ENCODE measurements around the gene ATP9B. TPM values are rescaled to one million over a fixed set of nuclear protein-coding genes. Genes with fewer than 3 reads are reported as not detected.

ATP9B gene
- total RNA-seq, 2 donors from 2014 or later: 15.4 to 17.6 TPM

DNA sequence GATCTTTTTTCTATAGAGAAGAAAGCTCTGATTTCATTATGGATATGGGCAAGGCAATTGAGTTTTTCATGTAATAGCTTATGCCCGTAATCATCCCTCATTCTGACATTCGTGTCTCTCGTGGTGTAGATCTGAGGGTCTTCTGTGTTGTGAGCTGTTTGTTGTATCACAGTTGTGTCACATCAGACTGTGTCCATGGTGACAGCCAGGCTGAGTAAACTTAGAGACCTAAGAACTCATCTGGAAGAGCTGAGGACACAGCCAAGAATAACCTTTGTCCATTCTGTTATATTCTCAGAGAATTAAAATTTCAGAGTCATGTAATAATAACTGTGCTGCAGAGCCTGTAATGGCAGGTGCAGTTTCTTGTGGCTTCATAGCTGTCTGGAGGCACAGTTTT is 116.5 kb downstream of the ATP9B start:
- TF ChIP-seq, protein P1, sequence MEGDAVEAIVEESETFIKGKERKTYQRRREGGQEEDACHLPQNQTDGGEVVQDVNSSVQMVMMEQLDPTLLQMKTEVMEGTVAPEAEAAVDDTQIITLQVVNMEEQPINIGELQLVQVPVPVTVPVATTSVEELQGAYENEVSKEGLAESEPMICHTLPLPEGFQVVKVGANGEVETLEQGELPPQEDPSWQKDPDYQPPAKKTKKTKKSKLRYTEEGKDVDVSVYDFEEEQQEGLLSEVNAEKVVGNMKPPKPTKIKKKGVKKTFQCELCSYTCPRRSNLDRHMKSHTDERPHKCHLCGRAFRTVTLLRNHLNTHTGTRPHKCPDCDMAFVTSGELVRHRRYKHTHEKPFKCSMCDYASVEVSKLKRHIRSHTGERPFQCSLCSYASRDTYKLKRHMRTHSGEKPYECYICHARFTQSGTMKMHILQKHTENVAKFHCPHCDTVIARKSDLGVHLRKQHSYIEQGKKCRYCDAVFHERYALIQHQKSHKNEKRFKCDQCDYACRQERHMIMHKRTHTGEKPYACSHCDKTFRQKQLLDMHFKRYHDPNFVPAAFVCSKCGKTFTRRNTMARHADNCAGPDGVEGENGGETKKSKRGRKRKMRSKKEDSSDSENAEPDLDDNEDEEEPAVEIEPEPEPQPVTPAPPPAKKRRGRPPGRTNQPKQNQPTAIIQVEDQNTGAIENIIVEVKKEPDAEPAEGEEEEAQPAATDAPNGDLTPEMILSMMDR (IDR thresholded peaks at IDR 0.05): no peak
- H3K4me1 ChIP-seq: no peaks in the 10 kb centered on the region
- no peaks in the 10 kb centered on the region for H3K36me3 ChIP-seq
- H3K4me3 ChIP-seq: no peak overlapping the region
- H3K9me3 ChIP-seq: no peaks in the 10 kb centered on the region
- H3K27me3 ChIP-seq: no peaks in the 10 kb centered on the region
- no peak for DNase-seq (ENCODE audit: low spot score)
- H3K27ac ChIP-seq: no peak overlapping the region

DNA sequence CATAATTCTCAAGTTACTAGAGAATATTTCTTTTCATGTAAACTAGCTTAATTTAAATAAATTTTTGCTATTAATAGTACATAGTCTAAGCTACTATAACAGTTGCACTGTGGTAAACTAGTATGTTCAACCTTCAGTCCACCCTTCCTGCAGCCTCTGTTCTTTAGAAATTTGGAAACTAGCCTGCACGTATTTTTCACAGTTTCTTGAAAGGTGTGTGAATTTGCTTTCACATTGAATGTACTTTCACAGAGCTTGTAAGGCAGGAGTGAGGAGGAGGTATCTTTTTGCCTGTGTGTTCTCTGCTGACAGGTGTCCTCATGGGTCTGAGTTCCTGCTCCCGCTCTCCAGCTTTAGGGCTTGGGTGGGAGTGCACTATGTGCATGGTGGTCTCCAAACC is 117.5 kb downstream of the ATP9B start:
- no peak overlapping the region for H3K27ac ChIP-seq
- H3K27me3 ChIP-seq: no peaks in the 10 kb centered on the region
- H3K36me3 ChIP-seq: no peaks in the 10 kb centered on the region

DNA sequence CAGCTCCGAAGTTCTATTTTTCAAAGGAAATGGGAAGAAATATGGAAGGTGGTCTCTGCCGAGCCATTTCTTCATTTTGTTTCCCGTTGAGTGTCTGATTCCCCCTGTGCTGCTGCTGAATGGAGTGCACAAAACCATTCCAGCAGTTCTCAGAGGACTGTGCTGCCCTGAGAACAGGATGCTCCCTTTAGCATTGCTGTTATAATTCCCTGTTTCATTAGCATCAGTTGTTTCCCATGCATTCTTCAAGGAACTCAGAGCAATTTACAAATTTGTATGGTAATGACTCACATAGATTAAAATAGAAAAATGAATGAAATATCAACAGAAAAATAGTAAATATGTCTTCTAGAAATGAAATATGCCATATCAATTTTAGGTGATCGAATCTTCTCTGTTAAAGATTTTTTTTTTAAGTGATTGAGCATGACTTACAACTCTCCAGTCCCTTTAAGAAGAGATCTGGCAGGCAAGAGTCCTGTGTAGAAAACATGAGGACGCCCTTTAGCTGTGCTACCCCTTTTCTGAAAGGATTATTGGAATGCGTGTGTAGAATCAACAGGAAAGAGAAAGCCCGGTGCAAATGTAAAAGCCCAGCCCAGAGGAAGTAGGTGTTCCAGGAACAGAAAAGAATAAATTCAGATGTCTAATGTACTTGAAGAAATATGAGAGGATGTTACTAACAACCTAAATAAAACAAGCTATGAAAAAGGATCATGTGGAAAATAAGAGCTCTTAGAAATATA is 118.5 kb downstream of the ATP9B start:
- no peaks in the 10 kb centered on the region for H3K27me3 ChIP-seq
- no peaks in the 10 kb centered on the region for H3K9me3 ChIP-seq
- H3K4me3 ChIP-seq: no peak overlapping the region
- no peaks in the 10 kb centered on the region for H3K36me3 ChIP-seq
- TF ChIP-seq, protein P1 (IDR thresholded peaks at IDR 0.05): no peak
- no peak overlapping the region for H3K27ac ChIP-seq
- H3K4me1 ChIP-seq: no peaks in the 10 kb centered on the region
- DNase-seq (ENCODE audit: low spot score): no peak

More for the DNA sequence above, 117.5 kb downstream of the ATP9B start:
- H3K9me3 ChIP-seq: no peaks in the 10 kb centered on the region
- TF ChIP-seq, protein P1 (IDR thresholded peaks at IDR 0.05): no peak
- H3K4me3 ChIP-seq: no peak overlapping the region
- H3K4me1 ChIP-seq: no peaks in the 10 kb centered on the region
- DNase-seq (ENCODE audit: low spot score): no peak

DNA sequence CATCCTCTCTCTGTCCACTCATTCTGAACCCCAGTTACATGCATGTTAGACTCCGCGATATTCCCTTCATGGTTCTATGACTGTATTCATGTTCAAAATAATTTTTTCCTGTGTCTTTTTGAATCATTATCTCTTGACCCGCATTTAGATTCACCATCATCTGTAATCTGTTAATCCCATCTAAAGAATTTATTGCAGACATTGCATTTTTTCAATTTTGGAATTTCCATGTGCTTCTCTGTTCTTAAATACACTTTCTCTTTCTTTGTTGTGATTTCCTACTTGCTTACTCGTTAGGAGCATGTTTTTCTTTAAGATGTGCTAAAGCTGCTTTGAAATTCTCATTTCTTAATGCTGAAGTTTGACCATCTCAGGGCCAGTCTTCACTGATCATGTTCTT is 122.2 kb downstream of the ATP9B start:
- TF ChIP-seq, protein P1 (IDR thresholded peaks at IDR 0.05): no peak
- no peaks in the 10 kb centered on the region for H3K4me1 ChIP-seq
- no peaks in the 10 kb centered on the region for H3K9me3 ChIP-seq
- no peak for DNase-seq (ENCODE audit: low spot score)
- no peaks in the 10 kb centered on the region for H3K27me3 ChIP-seq
- no peak overlapping the region for H3K4me3 ChIP-seq
- H3K36me3 ChIP-seq: peaks cover 17% of the 10 kb centered on the region
- H3K27ac ChIP-seq: no peak overlapping the region

DNA sequence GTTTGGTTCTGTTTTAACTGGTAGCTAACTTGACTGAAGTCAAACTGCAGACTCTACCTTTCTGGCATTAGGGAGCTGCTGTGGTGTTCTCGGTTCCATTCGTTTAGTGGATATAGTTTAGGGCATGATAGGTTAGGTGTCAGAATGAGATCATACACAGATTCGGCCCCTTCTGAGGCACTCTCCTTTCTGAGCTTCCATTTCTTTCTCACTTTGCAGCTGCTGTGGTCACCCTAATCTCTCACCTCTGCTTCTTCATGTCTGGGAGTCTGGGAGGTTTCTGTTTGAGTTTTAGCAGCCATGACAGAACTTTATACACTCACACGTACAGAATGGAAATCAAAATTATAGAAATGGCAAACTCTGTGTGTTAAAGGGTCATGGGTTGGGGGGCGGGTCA is 122.8 kb downstream of the ATP9B start:
- no peak overlapping the region for H3K27ac ChIP-seq
- TF ChIP-seq, protein P1 (IDR thresholded peaks at IDR 0.05): no peak
- H3K36me3 ChIP-seq: peaks cover 17% of the 10 kb centered on the region
- no peak overlapping the region for H3K4me3 ChIP-seq
- DNase-seq (ENCODE audit: low spot score): no peak
- no peaks in the 10 kb centered on the region for H3K9me3 ChIP-seq
- no peaks in the 10 kb centered on the region for H3K4me1 ChIP-seq
- H3K27me3 ChIP-seq: no peaks in the 10 kb centered on the region

DNA sequence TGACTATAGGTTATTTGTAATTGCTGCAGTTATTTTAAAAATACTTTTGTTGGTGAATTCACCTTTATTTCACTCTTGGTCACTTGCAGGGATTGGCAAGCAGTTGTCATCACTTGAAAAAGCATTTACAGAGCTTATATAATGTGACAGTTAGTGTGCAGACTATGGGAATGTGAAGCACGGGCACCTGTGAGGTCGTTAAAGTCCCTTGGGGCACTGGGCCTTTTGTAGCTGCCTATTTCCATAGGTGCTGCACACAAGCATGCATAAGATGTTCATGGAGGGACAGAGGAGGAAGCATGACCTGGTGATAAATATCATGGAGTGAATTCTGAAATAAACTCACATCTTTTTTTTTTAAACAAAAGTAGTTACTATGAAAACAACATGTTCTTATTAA is 124.6 kb downstream of the ATP9B start:
- no peaks in the 10 kb centered on the region for H3K27me3 ChIP-seq
- TF ChIP-seq, protein P1 (IDR thresholded peaks at IDR 0.05): no peak
- DNase-seq (ENCODE audit: low spot score): no peak

More for the DNA sequence above, 124.6 kb downstream of the ATP9B start:
- H3K4me1 ChIP-seq: no peaks in the 10 kb centered on the region
- H3K36me3 ChIP-seq: peaks cover 17% of the 10 kb centered on the region
- no peaks in the 10 kb centered on the region for H3K9me3 ChIP-seq
- no peak overlapping the region for H3K27ac ChIP-seq
- no peak overlapping the region for H3K4me3 ChIP-seq

Measured in right atrium auricular region (tissue), 2 donors.